HCT116 (cell line): ENCODE results near the gene AMBRA1. TPM values are rescaled to one million over a fixed set of nuclear protein-coding genes. Genes with fewer than 3 reads are reported as not detected.

Source experiments
- ATAC-seq: fragments of 200-7000 bp; cut with Tn5 transposase; 2 replicates; pipeline ENCODE4 v1.9.1; 2020; ENCODE audit warnings: mild to moderate bottlenecking, moderate library complexity
- BruUV-seq: library from RNA; stranded (reverse); fragments of 400-500 nt; replicated peaks from 2 replicates; lab custom pipeline; 2021; lab: Mats Ljungman, UMichigan
- CTCF ChIA-PET: fragments of 300-600 bp; sonication (Branson Sonifier 250); formaldehyde crosslinking; loops from one replicate; lab custom pipeline; 2021; ENCODE audit warnings: antibody characterized with exemption; lab: Charles Lee
- POLR2A ChIA-PET: fragments of 300-600, 350-600 bp; sonication (Branson Sonifier 250); formaldehyde crosslinking; loops from one replicate; lab custom pipeline; 2021; ENCODE audit warnings: antibody characterized with exemption; lab: Charles Lee
- RAD21 ChIA-PET, 2 experiments: fragments of 300-600 bp; sonication (Branson Sonifier 250); formaldehyde crosslinking; loops; one replicate each; lab custom pipeline; 2023; ENCODE audit warnings: low total read pairs in 2 of 2; ENCODE audit not compliant: uncharacterized antibody in 2 of 2, unreplicated experiment in 2 of 2, low non-redundant PET in 1 of 2; lab: Charles Lee
- DNase-seq: peaks from one replicate; pipeline ENCODE4 v3.0.0-alpha.2; 2010; ENCODE audit warnings: low read depth, low spot score
- H2AFZ ChIP-seq: fragments of 200-600 bp; shearing (Covaris generic), sonication (generic); 2 replicates; pipeline ENCODE4 v1.6.1; 2017; ENCODE audit warnings: low read depth, mixed run types, mixed read lengths, antibody characterized with exemption, low read length; ENCODE audit not compliant: poor library complexity, severe bottlenecking
- H3K27ac ChIP-seq: 2 replicates; pipeline ENCODE4 v1.5.1; 2012; ENCODE audit warnings: low read depth, low read length
- H3K27me3 ChIP-seq: fragments of 200-600 bp; sonication (generic); 2 replicates; pipeline ENCODE4 v1.6.1; 2016; ENCODE audit warnings: mixed run types, low read length, mixed read lengths; ENCODE audit not compliant: insufficient read depth
- H3K36me3 ChIP-seq, 2 experiments: fragments of 200-500 bp in 1 of 2; fragments of 200-600 bp in 1 of 2; sonication (Bioruptor generic) in 1 of 2; sonication (generic) in 1 of 2; 2 replicates each; pipeline versions ENCODE4 v1.5.1 to v1.6.1; 2014 to 2016; ENCODE audit warnings: low read length in 2 of 2, inconsistent platforms in 1 of 2, mixed read lengths in 1 of 2, mixed run types in 1 of 2; ENCODE audit not compliant: insufficient read depth in 2 of 2, control insufficient read depth in 1 of 2
- H3K4me1 ChIP-seq, 2 experiments: fragments of 200-600 bp in 1 of 2; sonication (generic) in 1 of 2; 2 replicates each; pipeline versions ENCODE4 v1.5.1 to v1.6.1; 2012 to 2017; ENCODE audit warnings: low read length in 2 of 2, inconsistent platforms in 1 of 2, mild to moderate bottlenecking in 1 of 2, mixed read lengths in 1 of 2, mixed run types in 1 of 2, moderate library complexity in 1 of 2; ENCODE audit not compliant: insufficient read depth in 2 of 2, control insufficient read depth in 1 of 2
- H3K4me2 ChIP-seq: fragments of 200-600 bp; sonication (generic); 2 replicates; pipeline ENCODE4 v1.6.1; 2017; ENCODE audit warnings: mixed run types, low read length, mixed read lengths
- H3K4me3 ChIP-seq, 2 experiments: fragments of 200-600 bp in 1 of 2; sonication (generic) in 1 of 2; replicated peaks in 1 of 2; 2 replicates each; pipeline ENCODE4 v1.5.1; 2011 to 2016; ENCODE audit warnings: low read length in 2 of 2, control low read depth in 1 of 2, low read depth in 1 of 2, mild to moderate bottlenecking in 1 of 2, mixed read lengths in 1 of 2, mixed run types in 1 of 2
- H3K79me2 ChIP-seq: fragments of 200-600 bp; sonication (generic); 2 replicates; pipeline ENCODE4 v1.6.1; 2017; ENCODE audit warnings: mild to moderate bottlenecking, mixed run types, low read length, moderate library complexity, mixed read lengths; ENCODE audit not compliant: insufficient read depth
- H3K9ac ChIP-seq: fragments of 200-600 bp; sonication (generic); 2 replicates; pipeline ENCODE4 v1.6.1; 2016; ENCODE audit warnings: low read length, mixed read lengths
- H3K9me2 ChIP-seq: fragments of 200-600 bp; sonication (generic), shearing (Covaris generic); 2 replicates; pipeline ENCODE4 v1.6.1; 2017; ENCODE audit warnings: mixed run types, mild to moderate bottlenecking, moderate library complexity; ENCODE audit not compliant: insufficient read depth
- H3K9me3 ChIP-seq, 2 experiments: fragments of 200-500 bp in 1 of 2; fragments of 200-600 bp in 1 of 2; sonication (Bioruptor generic) in 1 of 2; sonication (generic) in 1 of 2; 2 replicates each; pipeline ENCODE4 v1.6.1; 2014 to 2017; ENCODE audit warnings: low read length in 2 of 2, mixed read lengths in 2 of 2, inconsistent platforms in 1 of 2, low read depth in 1 of 2, mild to moderate bottlenecking in 1 of 2, mixed run types in 1 of 2, moderate library complexity in 1 of 2; ENCODE audit not compliant: control insufficient read depth in 1 of 2, insufficient read depth in 1 of 2
- H4K20me1 ChIP-seq: fragments of 200-600 bp; sonication (generic), shearing (Covaris generic); 2 replicates; pipeline ENCODE4 v1.6.1; 2017; ENCODE audit warnings: mixed run types, mild to moderate bottlenecking, moderate library complexity; ENCODE audit not compliant: insufficient read depth
- CBX3 ChIP-seq: IDR thresholded peaks from 2 replicates; pipeline ENCODE4 v1.6.1; 2012; ENCODE audit warnings: low read depth
- CEBPB ChIP-seq: IDR thresholded peaks from 2 replicates; pipeline ENCODE4 v1.6.1; 2012; ENCODE audit warnings: low read depth
- ELF1 ChIP-seq: IDR thresholded peaks from 2 replicates; pipeline ENCODE4 v1.6.1; 2012; ENCODE audit warnings: low read depth, borderline replicate concordance
- EZH2 ChIP-seq: fragments of 200-600 bp; sonication (generic); IDR thresholded peaks from 2 replicates; pipeline ENCODE4 v1.6.1; 2017; ENCODE audit warnings: antibody characterized with exemption, mixed run types
- EZH2phosphoT487 ChIP-seq: fragments of 200-600 bp; IDR thresholded peaks from 2 replicates; pipeline ENCODE4 v1.6.1; 2018; ENCODE audit warnings: antibody characterized with exemption, borderline replicate concordance
- POLR2A ChIP-seq: IDR thresholded peaks from 2 replicates; pipeline ENCODE4 v1.7.0; 2011; ENCODE audit warnings: borderline replicate concordance; ENCODE audit not compliant: insufficient read depth, insufficient read length; ENCODE audit errors: extremely low read depth
- SIN3A ChIP-seq: IDR thresholded peaks from 2 replicates; pipeline ENCODE4 v1.6.1; 2012; ENCODE audit warnings: low read depth
- TCF7L2 ChIP-seq: IDR thresholded peaks from 2 replicates; pipeline ENCODE4 v1.7.0; 2011; ENCODE audit warnings: borderline replicate concordance, inconsistent platforms; ENCODE audit not compliant: insufficient read depth, insufficient read length; ENCODE audit errors: extremely low read depth
- YY1 ChIP-seq: IDR thresholded peaks from 2 replicates; pipeline ENCODE4 v1.6.1; 2011; ENCODE audit warnings: low read length, low read depth, moderate library complexity, mild to moderate bottlenecking; ENCODE audit not compliant: insufficient replicate concordance; ENCODE audit errors: extremely low read depth
- ZFX ChIP-seq: fragments of 450-650 bp; IDR thresholded peaks from 2 replicates; pipeline ENCODE4 v1.6.1; 2017
- intact Hi-C: fragments of 100-400 bp; cut with micrococcal nuclease; formaldehyde crosslinking; loops from 2 replicates; pipeline ENCODE4 v1.10.0; 2022
- total RNA-seq: library from RNA; stranded (reverse); gene quantifications from one replicate; pipeline ENCODE4 v1.2.1, GENCODE V29; 2021; ENCODE audit not compliant: unreplicated experiment
- TF ChIP-seq, protein P1 (sequence below): IDR thresholded peaks from 2 replicates; pipeline ENCODE4 v1.6.1; 2012
- TF ChIP-seq, protein P2 (sequence below): IDR thresholded peaks from 2 replicates; pipeline ENCODE4 v1.6.1; 2012
- TF ChIP-seq, protein P3 (sequence below), 3 experiments: fragments of 200-600 bp in 1 of 3; sonication (generic) in 1 of 3; IDR thresholded peaks in 2 of 3; conservative IDR thresholded peaks in 1 of 3; 2 replicates each; pipeline ENCODE4 v1.5.1; 2012 to 2017; ENCODE audit warnings: low read depth in 2 of 3, low read length in 2 of 3, antibody characterized with exemption in 1 of 3, borderline replicate concordance in 1 of 3, control low read depth in 1 of 3, mild to moderate bottlenecking in 1 of 3, mixed read lengths in 1 of 3, mixed run types in 1 of 3, moderate library complexity in 1 of 3; ENCODE audit not compliant: insufficient read depth in 1 of 3
- TF ChIP-seq, protein P4 (sequence below): IDR thresholded peaks from 2 replicates; pipeline ENCODE4 v1.6.1; 2011; ENCODE audit warnings: mild to moderate bottlenecking, low read length, moderate library complexity; ENCODE audit not compliant: insufficient replicate concordance; ENCODE audit errors: extremely low read depth

The AMBRA1 gene
- total RNA-seq, 1 experiment from 2014 or later: 22.7 TPM

DNA sequence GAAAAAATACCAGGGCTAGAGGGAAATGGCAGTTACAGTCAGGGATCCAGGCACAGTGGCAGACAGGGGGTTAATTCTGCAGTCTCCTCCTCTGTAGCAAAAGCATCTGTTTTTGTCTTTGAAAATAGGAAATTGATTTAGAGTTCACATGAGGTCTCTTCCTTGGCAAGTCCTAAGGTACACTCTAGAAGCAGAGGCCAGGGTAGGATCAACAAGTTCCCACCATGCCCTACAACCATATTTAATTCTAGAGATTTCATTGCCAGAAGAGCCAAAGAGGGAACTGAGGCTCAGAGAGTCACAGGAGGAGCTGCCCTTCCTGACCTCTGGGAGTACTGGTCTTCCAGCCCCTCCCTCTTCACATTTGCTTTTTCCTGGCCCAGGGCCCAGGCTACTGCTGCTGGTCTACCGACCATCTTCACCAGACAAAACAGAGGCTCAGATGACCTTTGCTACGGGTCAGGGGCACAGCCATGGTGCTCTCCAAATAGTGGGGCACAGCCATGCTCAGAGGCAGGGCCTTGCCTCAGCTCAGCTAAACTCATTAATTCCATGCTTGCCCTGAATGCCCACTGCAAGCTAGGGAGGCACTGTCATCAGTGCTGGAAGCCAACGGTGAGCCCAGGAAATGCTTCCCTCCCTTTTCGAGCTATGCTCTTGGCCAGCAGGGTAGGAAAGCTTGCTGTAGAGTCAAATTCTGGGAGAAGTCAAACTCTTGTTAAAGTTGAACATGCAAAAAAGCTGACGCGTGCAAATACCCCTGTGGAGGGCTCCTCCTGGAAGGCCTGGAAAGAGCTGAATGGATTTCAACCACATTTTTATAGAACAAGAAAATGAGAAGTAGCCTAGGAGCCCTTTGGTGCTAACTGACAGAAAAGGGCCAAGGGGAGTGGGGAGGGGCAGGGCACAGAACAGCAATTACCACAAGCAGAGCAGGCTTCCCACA is 190.6 kb downstream of the AMBRA1 start:
- RAD21 ChIA-PET: no interaction called here

DNA sequence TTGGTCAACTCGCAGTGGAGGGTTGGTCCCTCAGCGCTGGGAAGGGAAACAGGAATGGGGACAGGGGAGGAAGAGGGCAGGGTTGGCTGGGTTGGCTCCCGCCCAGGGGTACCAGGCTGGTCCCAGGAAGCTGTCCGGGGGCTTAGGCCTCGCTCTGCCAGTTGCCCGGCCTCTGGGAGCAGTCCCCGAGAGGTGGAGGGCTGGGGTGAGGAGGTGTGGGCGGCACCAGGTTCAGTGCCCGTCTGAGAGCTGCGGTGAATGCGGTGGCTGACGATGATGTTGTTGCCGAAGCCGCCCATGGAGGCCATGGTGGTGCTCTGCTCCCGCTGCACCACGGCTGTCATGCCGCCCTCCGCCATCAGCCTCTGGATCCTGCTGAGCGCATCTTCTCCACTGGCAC is 196.3 kb downstream of the AMBRA1 start:
- intact Hi-C loops: no loop called here
- H3K9me2 ChIP-seq: no peaks in the 10 kb centered on the region
- H4K20me1 ChIP-seq: no peaks in the 10 kb centered on the region
- H2AFZ ChIP-seq: no peak overlapping the region
- CTCF ChIA-PET: no interaction called here
- H3K27me3 ChIP-seq: no peaks in the 10 kb centered on the region
- H3K4me2 ChIP-seq: no peak overlapping the region
- no peak for DNase-seq
- RAD21 ChIA-PET: no interaction called here
- TF ChIP-seq YY1 (no peak), POLR2A (no peak), EZH2phosphoT487 (no peak), CEBPB (no peak), ZFX (no peak), SIN3A (no peak), ELF1 (no peak), TCF7L2 (no peak), CBX3 (no peak)
- TF ChIP-seq, protein P1, sequence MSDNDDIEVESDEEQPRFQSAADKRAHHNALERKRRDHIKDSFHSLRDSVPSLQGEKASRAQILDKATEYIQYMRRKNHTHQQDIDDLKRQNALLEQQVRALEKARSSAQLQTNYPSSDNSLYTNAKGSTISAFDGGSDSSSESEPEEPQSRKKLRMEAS: no peak
- TF ChIP-seq, protein P2, sequence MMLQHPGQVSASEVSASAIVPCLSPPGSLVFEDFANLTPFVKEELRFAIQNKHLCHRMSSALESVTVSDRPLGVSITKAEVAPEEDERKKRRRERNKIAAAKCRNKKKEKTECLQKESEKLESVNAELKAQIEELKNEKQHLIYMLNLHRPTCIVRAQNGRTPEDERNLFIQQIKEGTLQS: no peak
- TF ChIP-seq, protein P3, sequence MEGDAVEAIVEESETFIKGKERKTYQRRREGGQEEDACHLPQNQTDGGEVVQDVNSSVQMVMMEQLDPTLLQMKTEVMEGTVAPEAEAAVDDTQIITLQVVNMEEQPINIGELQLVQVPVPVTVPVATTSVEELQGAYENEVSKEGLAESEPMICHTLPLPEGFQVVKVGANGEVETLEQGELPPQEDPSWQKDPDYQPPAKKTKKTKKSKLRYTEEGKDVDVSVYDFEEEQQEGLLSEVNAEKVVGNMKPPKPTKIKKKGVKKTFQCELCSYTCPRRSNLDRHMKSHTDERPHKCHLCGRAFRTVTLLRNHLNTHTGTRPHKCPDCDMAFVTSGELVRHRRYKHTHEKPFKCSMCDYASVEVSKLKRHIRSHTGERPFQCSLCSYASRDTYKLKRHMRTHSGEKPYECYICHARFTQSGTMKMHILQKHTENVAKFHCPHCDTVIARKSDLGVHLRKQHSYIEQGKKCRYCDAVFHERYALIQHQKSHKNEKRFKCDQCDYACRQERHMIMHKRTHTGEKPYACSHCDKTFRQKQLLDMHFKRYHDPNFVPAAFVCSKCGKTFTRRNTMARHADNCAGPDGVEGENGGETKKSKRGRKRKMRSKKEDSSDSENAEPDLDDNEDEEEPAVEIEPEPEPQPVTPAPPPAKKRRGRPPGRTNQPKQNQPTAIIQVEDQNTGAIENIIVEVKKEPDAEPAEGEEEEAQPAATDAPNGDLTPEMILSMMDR (IDR thresholded peaks at IDR 0.05 in 2 of 3, conservative IDR thresholded peaks at IDR 0.05 in 1 of 3; ENCODE audit: borderline replicate concordance in 1 of 3, insufficient read depth in 1 of 3, low read depth in 2 of 3, low read length in 2 of 3): no peak
- TF ChIP-seq, protein P4, sequence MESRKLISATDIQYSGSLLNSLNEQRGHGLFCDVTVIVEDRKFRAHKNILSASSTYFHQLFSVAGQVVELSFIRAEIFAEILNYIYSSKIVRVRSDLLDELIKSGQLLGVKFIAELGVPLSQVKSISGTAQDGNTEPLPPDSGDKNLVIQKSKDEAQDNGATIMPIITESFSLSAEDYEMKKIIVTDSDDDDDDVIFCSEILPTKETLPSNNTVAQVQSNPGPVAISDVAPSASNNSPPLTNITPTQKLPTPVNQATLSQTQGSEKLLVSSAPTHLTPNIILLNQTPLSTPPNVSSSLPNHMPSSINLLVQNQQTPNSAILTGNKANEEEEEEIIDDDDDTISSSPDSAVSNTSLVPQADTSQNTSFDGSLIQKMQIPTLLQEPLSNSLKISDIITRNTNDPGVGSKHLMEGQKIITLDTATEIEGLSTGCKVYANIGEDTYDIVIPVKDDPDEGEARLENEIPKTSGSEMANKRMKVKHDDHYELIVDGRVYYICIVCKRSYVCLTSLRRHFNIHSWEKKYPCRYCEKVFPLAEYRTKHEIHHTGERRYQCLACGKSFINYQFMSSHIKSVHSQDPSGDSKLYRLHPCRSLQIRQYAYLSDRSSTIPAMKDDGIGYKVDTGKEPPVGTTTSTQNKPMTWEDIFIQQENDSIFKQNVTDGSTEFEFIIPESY: no peak
- 0 out of 4 replicates have a peak, but pooled peaks cover 0 to 5% of the 10 kb centered on the region in 2 experiments for H3K36me3 ChIP-seq
- H3K9me3 ChIP-seq: no peaks in the 10 kb centered on the region
- H3K79me2 ChIP-seq: no peaks in the 10 kb centered on the region
- no peak overlapping the region for H3K27ac ChIP-seq
- POLR2A ChIA-PET: interaction anchor here (0.6 kb wide), 1 partner anchor 184 kb away, joined by 5 read pairs; no protein-coding TSS in a partner anchor
- H3K9ac ChIP-seq: no peak overlapping the region
- BruUV-seq: no TSS peak
- no peak overlapping the region for H3K4me3 ChIP-seq
- peaks cover 0 to 4% of the 10 kb centered on the region in 2 experiments; a peak in 1 of 4 replicates for H3K4me1 ChIP-seq
- no peak for ATAC-seq

More for the DNA sequence above, 190.6 kb downstream of the AMBRA1 start:
- no peaks in the 10 kb centered on the region for H3K4me1 ChIP-seq
- no peak overlapping the region for H3K9ac ChIP-seq
- H3K79me2 ChIP-seq: no peaks in the 10 kb centered on the region
- H3K9me2 ChIP-seq: no peaks in the 10 kb centered on the region
- ATAC-seq (no peak), DNase-seq (no peak)
- H3K27ac ChIP-seq: no peak overlapping the region
- H3K4me3 ChIP-seq: no peak overlapping the region
- H3K36me3 ChIP-seq: no peaks in the 10 kb centered on the region; a peak in 1 of 4 replicates
- H4K20me1 ChIP-seq: no peaks in the 10 kb centered on the region
- no TSS peak for BruUV-seq
- H3K27me3 ChIP-seq: no peaks in the 10 kb centered on the region
- no peak overlapping the region for H3K4me2 ChIP-seq
- intact Hi-C loops: no loop called here
- ChIA-PET CTCF (interaction anchor here (1.3 kb wide), 1 partner anchor 11 kb away, joined by 3 read pairs; no protein-coding TSS in a partner anchor), POLR2A (no interaction called here)
- H3K9me3 ChIP-seq: no peaks in the 10 kb centered on the region
- H2AFZ ChIP-seq: no peak overlapping the region
- no peak for TF ChIP-seq EZH2
